GM23338 (cell line): ENCODE data around the gene TMBIM6. TPM values are rescaled to one million over a fixed set of nuclear protein-coding genes. Genes with fewer than 3 reads are reported as not detected.

Experiments used
- ATAC-seq: fragments of 200-7000 bp; cut with Tn5 transposase; 3 replicates; pipeline ENCODE4 v1.9.1; 2020
- DNase-seq: peaks from one replicate; pipeline ENCODE4 v3.0.0-alpha.2; 2015; ENCODE audit warnings: low spot score
- H2AFZ ChIP-seq: fragments of 200-600 bp; sonication (generic); 2 replicates; pipeline ENCODE4 v1.8.0; 2016; ENCODE audit warnings: antibody characterized with exemption, mild to moderate bottlenecking, moderate library complexity
- H3F3A ChIP-seq: fragments of 200-600 bp; sonication (generic); replicated peaks from 2 replicates; pipeline ENCODE4 v1.8.0; 2017; ENCODE audit warnings: antibody characterized with exemption, mixed run types, low read depth
- H3K27ac ChIP-seq: fragments of 200-600 bp; sonication (generic); 2 replicates; pipeline ENCODE4 v1.6.1; 2016; ENCODE audit warnings: low read depth
- H3K27me3 ChIP-seq: fragments of 200-600 bp; sonication (generic); 2 replicates; pipeline ENCODE4 v1.8.0; 2016; ENCODE audit warnings: mild to moderate bottlenecking, mixed run types, moderate library complexity; ENCODE audit not compliant: insufficient read depth
- H3K36me3 ChIP-seq: fragments of 200-600 bp; sonication (generic); 2 replicates; pipeline ENCODE4 v1.8.0; 2016; ENCODE audit warnings: mild to moderate bottlenecking; ENCODE audit not compliant: insufficient read depth
- H3K4me1 ChIP-seq: fragments of 200-600 bp; sonication (generic); 2 replicates; pipeline ENCODE4 v1.8.0; 2016; ENCODE audit warnings: mild to moderate bottlenecking, moderate library complexity; ENCODE audit not compliant: insufficient read depth
- H3K4me2 ChIP-seq: fragments of 200-600 bp; sonication (generic); 2 replicates; pipeline ENCODE4 v1.7.1; 2017; ENCODE audit warnings: mixed run types
- H3K4me3 ChIP-seq: fragments of 200-600 bp; sonication (generic); 2 replicates; pipeline ENCODE4 v1.6.1; 2016; ENCODE audit warnings: mixed run types
- H3K79me2 ChIP-seq: fragments of 200-600 bp; sonication (generic); replicated peaks from 2 replicates; pipeline ENCODE4 v1.8.0; 2017; ENCODE audit warnings: mild to moderate bottlenecking; ENCODE audit not compliant: insufficient read depth
- H3K9me2 ChIP-seq: fragments of 200-600 bp; sonication (generic); 2 replicates; pipeline ENCODE4 v1.8.0; 2017; ENCODE audit not compliant: insufficient read depth
- H4K20me1 ChIP-seq: fragments of 200-600 bp; sonication (generic); replicated peaks from 2 replicates; pipeline ENCODE4 v1.8.0; 2017; ENCODE audit warnings: mild to moderate bottlenecking; ENCODE audit not compliant: insufficient read depth
- H3K27ac Mint-ChIP-seq: 2 replicates; pipeline ENCODE4 v1.8.0; 2020; ENCODE audit warnings: inconsistent platforms, mild to moderate bottlenecking, moderate library complexity, mixed read lengths
- H3K27me3 Mint-ChIP-seq: 3 replicates; pipeline ENCODE4 v1.8.0; 2022; ENCODE audit warnings: low read depth, mild to moderate bottlenecking, moderate library complexity, mixed read lengths, inconsistent platforms; ENCODE audit not compliant: insufficient read depth, poor library complexity
- H3K36me3 Mint-ChIP-seq: 3 replicates; pipeline ENCODE4 v1.8.0; 2021; ENCODE audit warnings: low read depth, mild to moderate bottlenecking, inconsistent platforms, moderate library complexity, mixed read lengths
- H3K4me1 Mint-ChIP-seq: 3 replicates; pipeline ENCODE4 v1.8.0; 2020; ENCODE audit warnings: mild to moderate bottlenecking, inconsistent platforms, mixed read lengths
- H3K4me3 Mint-ChIP-seq: 3 replicates; pipeline ENCODE4 v1.8.0; 2021; ENCODE audit warnings: moderate library complexity, mild to moderate bottlenecking, inconsistent platforms, mixed read lengths
- H3K9me3 Mint-ChIP-seq: 3 replicates; pipeline ENCODE4 v1.8.0; 2020; ENCODE audit warnings: moderate library complexity, mild to moderate bottlenecking, inconsistent platforms, mixed read lengths
- CREB1 ChIP-seq: fragments of 250-450 bp; sonication (Bioruptor Pico); IDR thresholded peaks from 2 replicates; pipeline ENCODE4 v1.5.0; 2020; ENCODE audit warnings: low read depth, mild to moderate bottlenecking, moderate library complexity
- EZH2phosphoT487 ChIP-seq: fragments of 200-600 bp; sonication (generic); IDR thresholded peaks from one replicate; pipeline ENCODE4 v1.8.1; 2018; ENCODE audit warnings: antibody characterized with exemption; ENCODE audit not compliant: unreplicated experiment
- NANOG ChIP-seq: IDR thresholded peaks from 2 replicates; pipeline ENCODE4 v1.6.1; 2016; ENCODE audit warnings: antibody characterized with exemption, borderline replicate concordance
- POLR2AphosphoS5 ChIP-seq: IDR thresholded peaks from 2 replicates; pipeline ENCODE4 v1.6.1; 2016; ENCODE audit warnings: antibody characterized with exemption, low read depth
- STAT1 ChIP-seq: IDR thresholded peaks from one replicate; pipeline ENCODE4 v1.6.1; 2016; ENCODE audit warnings: antibody characterized with exemption; ENCODE audit not compliant: unreplicated experiment
- ZNF114 ChIP-seq: fragments of 250-450 bp; sonication (Bioruptor Pico); IDR thresholded peaks from 2 replicates; pipeline ENCODE4 v1.5.0; 2020; ENCODE audit warnings: mild to moderate bottlenecking, moderate library complexity
- ZNF331 ChIP-seq: fragments of 250-450 bp; sonication (Bioruptor Pico); IDR thresholded peaks from 2 replicates; pipeline ENCODE4 v1.5.0; 2020; ENCODE audit warnings: low read depth, mild to moderate bottlenecking, moderate library complexity
- polyA plus RNA-seq: library from polyadenylated mRNA; unstranded; fragments of >200 nt; fragmentation: Nextera tagmentation; extraction: Ambion mirVana; gene quantifications from 2 replicates; pipeline ENCODE4 v1.2.1, GENCODE V29; 2016
- total RNA-seq: library from RNA; depleted of rRNA; stranded (reverse); fragments of >200 nt; shearing (Covaris generic); gene quantifications from 2 replicates; pipeline ENCODE4 v1.2.3, GENCODE V29; 2014
- TF ChIP-seq, protein P1 (sequence below): IDR thresholded peaks from 2 replicates; pipeline ENCODE4 v1.6.1; 2016; ENCODE audit warnings: antibody characterized with exemption
- TF ChIP-seq, protein P2 (sequence below), 2 experiments: fragments of 200-600 bp in 1 of 2; sonication (generic) in 1 of 2; conservative IDR thresholded peaks; 2 replicates each; pipeline versions ENCODE4 v1.5.1 to v1.6.1; 2016 to 2017; ENCODE audit warnings: antibody characterized with exemption in 2 of 2, low read depth in 2 of 2, mild to moderate bottlenecking in 2 of 2, moderate library complexity in 1 of 2
- TF ChIP-seq, protein P3 (sequence below): IDR thresholded peaks from one replicate; pipeline ENCODE4 v1.6.1; 2018; ENCODE audit warnings: antibody characterized with exemption; ENCODE audit not compliant: unreplicated experiment

Gene TMBIM6
- total and polyA plus RNA-seq, 2 experiments from 2014 or later: 245 to 349 TPM

DNA sequence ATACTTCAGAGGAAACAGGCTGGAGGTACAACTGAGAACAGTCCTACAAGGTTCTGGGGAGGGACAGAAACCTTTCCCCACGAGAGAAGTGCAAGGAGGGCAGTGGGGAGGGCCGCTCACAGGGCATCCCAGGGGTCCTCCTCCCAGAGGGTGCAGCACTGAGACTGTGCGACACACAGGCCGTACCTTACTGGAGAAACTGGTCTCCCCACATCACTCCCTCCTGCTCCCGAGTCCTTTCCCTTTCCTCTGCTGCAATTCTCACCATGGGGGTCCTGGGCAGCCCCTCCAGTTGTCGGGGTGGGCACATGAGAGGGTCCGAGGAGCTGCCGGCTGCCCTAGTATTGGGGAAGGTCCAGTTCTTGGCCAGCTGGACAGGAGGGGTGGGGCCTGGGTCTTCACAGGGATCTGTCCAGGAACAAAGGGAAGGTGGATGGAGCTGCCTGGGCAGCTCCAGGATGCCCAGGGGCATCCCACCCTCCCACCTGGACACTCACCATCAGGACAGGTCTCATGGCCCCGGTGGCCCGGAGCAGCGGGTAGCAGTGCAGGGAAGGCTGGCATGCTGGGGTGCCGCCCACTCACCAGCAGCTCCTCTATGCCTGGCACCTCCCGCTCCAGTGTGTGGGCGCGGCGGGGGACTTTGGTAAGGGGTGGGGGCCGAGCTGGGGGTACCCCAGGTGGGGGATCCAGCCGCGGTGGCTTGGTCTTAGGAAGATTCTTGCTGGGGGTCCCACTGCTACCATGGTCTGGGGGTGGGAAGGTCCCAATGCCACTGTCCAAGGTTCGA, 51.0 kb downstream of the TMBIM6 start:
- Histone ChIP-seq H3K9me2 (0 out of 2 replicates have a peak, but pooled peaks cover 4% of the 10 kb centered on the region), H2AFZ (no peak overlapping the region), H3K79me2 (no peaks in the 10 kb centered on the region), H3K4me2 (no peak overlapping the region), H3K27ac (no peak overlapping the region; the same call in 1 of the 2 replicates), H3K36me3 (no peaks in the 10 kb centered on the region), H3K4me3 (no peak overlapping the region), H3K27me3 (no peaks in the 10 kb centered on the region), H3F3A (no peaks in the 10 kb centered on the region), H3K4me1 (peaks cover 9% of the 10 kb centered on the region; the same call in 1 of the 2 replicates), H4K20me1 (no peaks in the 10 kb centered on the region)
- H3K4me1 Mint-ChIP-seq: peaks cover 19% of the 10 kb centered on the region
- H3K27ac Mint-ChIP-seq: no peak overlapping the region
- DNase-seq (no peak), ATAC-seq (no peak)
- TF ChIP-seq CREB1 (no peak), EZH2phosphoT487 (no peak), ZNF331 (no peak), POLR2AphosphoS5 (no peak)
- TF ChIP-seq, protein P1, sequence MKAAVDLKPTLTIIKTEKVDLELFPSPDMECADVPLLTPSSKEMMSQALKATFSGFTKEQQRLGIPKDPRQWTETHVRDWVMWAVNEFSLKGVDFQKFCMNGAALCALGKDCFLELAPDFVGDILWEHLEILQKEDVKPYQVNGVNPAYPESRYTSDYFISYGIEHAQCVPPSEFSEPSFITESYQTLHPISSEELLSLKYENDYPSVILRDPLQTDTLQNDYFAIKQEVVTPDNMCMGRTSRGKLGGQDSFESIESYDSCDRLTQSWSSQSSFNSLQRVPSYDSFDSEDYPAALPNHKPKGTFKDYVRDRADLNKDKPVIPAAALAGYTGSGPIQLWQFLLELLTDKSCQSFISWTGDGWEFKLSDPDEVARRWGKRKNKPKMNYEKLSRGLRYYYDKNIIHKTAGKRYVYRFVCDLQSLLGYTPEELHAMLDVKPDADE: no peak
- no peak overlapping the region for H3K4me3 Mint-ChIP-seq
- peaks cover 7% of the 10 kb centered on the region for H3K9me3 Mint-ChIP-seq
- peaks cover 12% of the 10 kb centered on the region for H3K27me3 Mint-ChIP-seq
- H3K36me3 Mint-ChIP-seq: peaks cover 9% of the 10 kb centered on the region; the same call in 1 of the 3 replicates

DNA sequence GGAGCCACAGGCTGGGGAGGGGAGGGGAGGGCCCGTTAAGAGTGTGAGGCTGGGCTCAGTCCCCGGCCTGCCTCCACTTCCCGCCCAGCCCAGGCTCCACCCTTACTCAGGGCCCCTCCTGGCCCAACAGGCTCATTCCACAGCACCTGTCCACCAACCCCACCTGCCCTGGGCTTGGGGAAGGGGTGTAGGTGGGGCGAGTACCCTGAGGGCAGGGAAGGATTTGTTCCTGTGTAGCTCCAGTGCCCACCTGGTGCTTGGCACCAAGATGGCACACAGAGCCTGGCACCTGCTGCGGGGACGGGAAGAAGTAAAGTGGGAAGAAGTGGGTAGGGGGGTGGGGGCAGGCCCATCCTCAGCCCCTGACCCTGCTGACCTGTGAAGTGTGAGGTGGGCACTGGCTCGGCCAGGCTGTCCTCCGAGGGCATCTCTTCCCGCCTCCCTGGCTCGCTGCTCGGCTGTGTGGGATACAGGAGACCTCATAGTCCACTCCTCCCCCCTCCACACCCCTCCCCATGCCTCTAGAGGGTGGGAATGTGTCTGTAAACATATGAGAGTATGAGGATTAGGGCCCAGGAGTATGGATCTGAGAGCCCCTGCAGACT, 51.7 kb downstream of the TMBIM6 start:
- Histone ChIP-seq H3K4me2 (no peak overlapping the region), H2AFZ (no peak overlapping the region), H3K9me2 (0 out of 2 replicates have a peak, but pooled peaks cover 2% of the 10 kb centered on the region), H3K4me3 (no peak overlapping the region), H3K79me2 (no peaks in the 10 kb centered on the region), H3F3A (no peaks in the 10 kb centered on the region), H4K20me1 (no peaks in the 10 kb centered on the region), H3K27me3 (no peaks in the 10 kb centered on the region), H3K4me1 (peaks cover 9% of the 10 kb centered on the region; the same call in 1 of the 2 replicates), H3K27ac (no peak overlapping the region), H3K36me3 (no peaks in the 10 kb centered on the region)
- ATAC-seq (no peak), DNase-seq (no peak)
- peaks cover 4% of the 10 kb centered on the region; the same call in 1 of the 3 replicates for H3K36me3 Mint-ChIP-seq
- H3K4me1 Mint-ChIP-seq: peaks cover 19% of the 10 kb centered on the region
- no peak overlapping the region for H3K27ac Mint-ChIP-seq
- peaks cover 3% of the 10 kb centered on the region; the same call in 2 of the 3 replicates for H3K9me3 Mint-ChIP-seq
- peaks cover 12% of the 10 kb centered on the region for H3K27me3 Mint-ChIP-seq
- no peak overlapping the region for H3K4me3 Mint-ChIP-seq
- TF ChIP-seq NANOG (no peak), EZH2phosphoT487 (no peak), STAT1 (no peak), CREB1 (no peak), ZNF114 (no peak)
- TF ChIP-seq, protein P2, sequence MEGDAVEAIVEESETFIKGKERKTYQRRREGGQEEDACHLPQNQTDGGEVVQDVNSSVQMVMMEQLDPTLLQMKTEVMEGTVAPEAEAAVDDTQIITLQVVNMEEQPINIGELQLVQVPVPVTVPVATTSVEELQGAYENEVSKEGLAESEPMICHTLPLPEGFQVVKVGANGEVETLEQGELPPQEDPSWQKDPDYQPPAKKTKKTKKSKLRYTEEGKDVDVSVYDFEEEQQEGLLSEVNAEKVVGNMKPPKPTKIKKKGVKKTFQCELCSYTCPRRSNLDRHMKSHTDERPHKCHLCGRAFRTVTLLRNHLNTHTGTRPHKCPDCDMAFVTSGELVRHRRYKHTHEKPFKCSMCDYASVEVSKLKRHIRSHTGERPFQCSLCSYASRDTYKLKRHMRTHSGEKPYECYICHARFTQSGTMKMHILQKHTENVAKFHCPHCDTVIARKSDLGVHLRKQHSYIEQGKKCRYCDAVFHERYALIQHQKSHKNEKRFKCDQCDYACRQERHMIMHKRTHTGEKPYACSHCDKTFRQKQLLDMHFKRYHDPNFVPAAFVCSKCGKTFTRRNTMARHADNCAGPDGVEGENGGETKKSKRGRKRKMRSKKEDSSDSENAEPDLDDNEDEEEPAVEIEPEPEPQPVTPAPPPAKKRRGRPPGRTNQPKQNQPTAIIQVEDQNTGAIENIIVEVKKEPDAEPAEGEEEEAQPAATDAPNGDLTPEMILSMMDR (conservative IDR thresholded peaks at IDR 0.05; ENCODE audit: low read depth in 2 of 2): no peak
- TF ChIP-seq, protein P3, sequence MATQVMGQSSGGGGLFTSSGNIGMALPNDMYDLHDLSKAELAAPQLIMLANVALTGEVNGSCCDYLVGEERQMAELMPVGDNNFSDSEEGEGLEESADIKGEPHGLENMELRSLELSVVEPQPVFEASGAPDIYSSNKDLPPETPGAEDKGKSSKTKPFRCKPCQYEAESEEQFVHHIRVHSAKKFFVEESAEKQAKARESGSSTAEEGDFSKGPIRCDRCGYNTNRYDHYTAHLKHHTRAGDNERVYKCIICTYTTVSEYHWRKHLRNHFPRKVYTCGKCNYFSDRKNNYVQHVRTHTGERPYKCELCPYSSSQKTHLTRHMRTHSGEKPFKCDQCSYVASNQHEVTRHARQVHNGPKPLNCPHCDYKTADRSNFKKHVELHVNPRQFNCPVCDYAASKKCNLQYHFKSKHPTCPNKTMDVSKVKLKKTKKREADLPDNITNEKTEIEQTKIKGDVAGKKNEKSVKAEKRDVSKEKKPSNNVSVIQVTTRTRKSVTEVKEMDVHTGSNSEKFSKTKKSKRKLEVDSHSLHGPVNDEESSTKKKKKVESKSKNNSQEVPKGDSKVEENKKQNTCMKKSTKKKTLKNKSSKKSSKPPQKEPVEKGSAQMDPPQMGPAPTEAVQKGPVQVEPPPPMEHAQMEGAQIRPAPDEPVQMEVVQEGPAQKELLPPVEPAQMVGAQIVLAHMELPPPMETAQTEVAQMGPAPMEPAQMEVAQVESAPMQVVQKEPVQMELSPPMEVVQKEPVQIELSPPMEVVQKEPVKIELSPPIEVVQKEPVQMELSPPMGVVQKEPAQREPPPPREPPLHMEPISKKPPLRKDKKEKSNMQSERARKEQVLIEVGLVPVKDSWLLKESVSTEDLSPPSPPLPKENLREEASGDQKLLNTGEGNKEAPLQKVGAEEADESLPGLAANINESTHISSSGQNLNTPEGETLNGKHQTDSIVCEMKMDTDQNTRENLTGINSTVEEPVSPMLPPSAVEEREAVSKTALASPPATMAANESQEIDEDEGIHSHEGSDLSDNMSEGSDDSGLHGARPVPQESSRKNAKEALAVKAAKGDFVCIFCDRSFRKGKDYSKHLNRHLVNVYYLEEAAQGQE: no peak
